Osteoblast (primary cell): ENCODE measurements around the gene ENTPD2. TPM values are rescaled to one million over a fixed set of nuclear protein-coding genes. Genes with fewer than 3 reads are reported as not detected.
A peak's percentile ranks its signal among the peaks of the same experiment; 100 is the strongest.

ENCODE experiments used
- DNase-seq: peaks from one replicate; pipeline ENCODE4 v3.0.0; 2011; ENCODE audit warnings: low spot score, mixed read lengths; ENCODE audit not compliant: insufficient read length; ENCODE audit errors: missing footprints
- H2AFZ ChIP-seq: 2 replicates; pipeline ENCODE4 v1.6.0; 2011; ENCODE audit warnings: mild to moderate bottlenecking, low read length
- H3K27ac ChIP-seq: 2 replicates; pipeline ENCODE4 v1.5.1; 2011; ENCODE audit warnings: mild to moderate bottlenecking, low read depth, low read length, moderate library complexity
- H3K27me3 ChIP-seq: 2 replicates; pipeline ENCODE4 v1.6.0; 2012; ENCODE audit warnings: mild to moderate bottlenecking, control low read depth, inconsistent platforms, low read length, moderate library complexity; ENCODE audit not compliant: insufficient read depth
- H3K36me3 ChIP-seq: 2 replicates; pipeline ENCODE4 v1.5.1; 2011; ENCODE audit warnings: mild to moderate bottlenecking, low read length, control low read depth, moderate library complexity; ENCODE audit not compliant: insufficient read depth
- H3K4me1 ChIP-seq: 2 replicates; pipeline ENCODE4 v1.5.1; 2011; ENCODE audit warnings: mild to moderate bottlenecking, low read length, control low read depth, moderate library complexity; ENCODE audit not compliant: insufficient read depth
- H3K4me2 ChIP-seq: 2 replicates; pipeline ENCODE4 v1.6.0; 2011; ENCODE audit warnings: mild to moderate bottlenecking, low read length; ENCODE audit not compliant: insufficient read depth
- H3K4me3 ChIP-seq: fragments of 200-600 bp; sonication (generic); 3 replicates; pipeline ENCODE4 v1.5.1; 2012; ENCODE audit warnings: mild to moderate bottlenecking, low read length, inconsistent platforms; ENCODE audit not compliant: insufficient read depth
- H3K79me2 ChIP-seq: 2 replicates; pipeline ENCODE4 v1.6.0; 2012; ENCODE audit warnings: mild to moderate bottlenecking, low read length, control low read depth, inconsistent platforms; ENCODE audit not compliant: insufficient read depth
- H3K9me3 ChIP-seq: 2 replicates; pipeline ENCODE4 v1.5.1; 2011; ENCODE audit warnings: low read depth, low read length, control low read depth
- H4K20me1 ChIP-seq: 2 replicates; pipeline ENCODE4 v1.6.0; 2012; ENCODE audit warnings: mild to moderate bottlenecking, low read length, control low read depth; ENCODE audit not compliant: insufficient read depth
- total RNA-seq: library from RNA; depleted of rRNA; stranded (reverse); fragments of >200 nt; gene quantifications from 2 replicates; pipeline ENCODE4 v1.2.3, GENCODE V29; 2012
- TF ChIP-seq, protein P1 (sequence below): IDR thresholded peaks from 2 replicates; pipeline ENCODE4 v1.5.1; 2011; ENCODE audit warnings: mild to moderate bottlenecking, low read depth, low read length, moderate library complexity; ENCODE audit errors: extremely low read depth

ENTPD2 gene
- total RNA-seq, 1 donor: not detected

DNA sequence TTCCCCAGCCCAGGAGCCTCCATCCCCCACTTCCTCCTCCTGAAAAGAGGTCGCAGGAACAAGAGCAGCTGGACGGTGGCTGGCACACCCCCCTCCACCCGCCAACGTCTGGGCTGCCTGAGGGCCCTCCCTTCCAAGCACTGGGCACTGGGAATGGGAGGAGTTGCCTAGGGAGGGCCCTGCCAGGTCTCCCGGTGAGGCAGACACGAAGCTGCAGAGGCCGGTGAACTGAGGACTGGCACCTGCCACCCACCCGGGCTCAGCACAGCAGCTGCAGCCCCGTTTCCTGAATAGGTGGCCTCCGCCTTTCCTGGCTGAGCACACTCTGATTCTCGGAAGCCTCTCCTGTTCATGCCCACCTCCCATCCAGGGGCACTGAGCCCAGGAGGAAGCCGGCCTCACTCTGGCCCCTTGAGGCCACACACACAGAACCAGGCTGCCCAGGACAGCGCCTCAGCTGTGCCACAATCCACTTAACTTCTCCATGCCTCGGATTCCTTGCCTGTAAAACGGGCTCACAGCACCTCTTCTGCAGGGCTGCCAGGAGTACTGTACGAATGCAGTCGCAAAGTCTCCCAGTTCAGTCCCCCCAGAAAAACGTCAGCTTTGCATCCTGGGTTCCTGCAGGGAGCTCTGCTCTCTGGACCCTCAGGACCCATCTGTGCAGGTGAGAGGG is 9.2 kb downstream of the ENTPD2 start:
- H3K4me1 ChIP-seq: peaks cover 15% of the 10 kb centered on the region
- no peak overlapping the region for H2AFZ ChIP-seq
- H3K79me2 ChIP-seq: peaks cover 30% of the 10 kb centered on the region
- H3K4me3 ChIP-seq: peak overlapping the region; percentile 83
- DNase-seq: peak; percentile 97
- H3K27me3 ChIP-seq: peaks cover 23% of the 10 kb centered on the region
- H3K4me2 ChIP-seq: peak overlapping the region; percentile 83
- H3K9me3 ChIP-seq: no peaks in the 10 kb centered on the region
- H3K27ac ChIP-seq: no peak overlapping the region
- no peaks in the 10 kb centered on the region for H3K36me3 ChIP-seq
- H4K20me1 ChIP-seq: peaks cover 36% of the 10 kb centered on the region
- TF ChIP-seq, protein P1, sequence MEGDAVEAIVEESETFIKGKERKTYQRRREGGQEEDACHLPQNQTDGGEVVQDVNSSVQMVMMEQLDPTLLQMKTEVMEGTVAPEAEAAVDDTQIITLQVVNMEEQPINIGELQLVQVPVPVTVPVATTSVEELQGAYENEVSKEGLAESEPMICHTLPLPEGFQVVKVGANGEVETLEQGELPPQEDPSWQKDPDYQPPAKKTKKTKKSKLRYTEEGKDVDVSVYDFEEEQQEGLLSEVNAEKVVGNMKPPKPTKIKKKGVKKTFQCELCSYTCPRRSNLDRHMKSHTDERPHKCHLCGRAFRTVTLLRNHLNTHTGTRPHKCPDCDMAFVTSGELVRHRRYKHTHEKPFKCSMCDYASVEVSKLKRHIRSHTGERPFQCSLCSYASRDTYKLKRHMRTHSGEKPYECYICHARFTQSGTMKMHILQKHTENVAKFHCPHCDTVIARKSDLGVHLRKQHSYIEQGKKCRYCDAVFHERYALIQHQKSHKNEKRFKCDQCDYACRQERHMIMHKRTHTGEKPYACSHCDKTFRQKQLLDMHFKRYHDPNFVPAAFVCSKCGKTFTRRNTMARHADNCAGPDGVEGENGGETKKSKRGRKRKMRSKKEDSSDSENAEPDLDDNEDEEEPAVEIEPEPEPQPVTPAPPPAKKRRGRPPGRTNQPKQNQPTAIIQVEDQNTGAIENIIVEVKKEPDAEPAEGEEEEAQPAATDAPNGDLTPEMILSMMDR: no peak

DNA sequence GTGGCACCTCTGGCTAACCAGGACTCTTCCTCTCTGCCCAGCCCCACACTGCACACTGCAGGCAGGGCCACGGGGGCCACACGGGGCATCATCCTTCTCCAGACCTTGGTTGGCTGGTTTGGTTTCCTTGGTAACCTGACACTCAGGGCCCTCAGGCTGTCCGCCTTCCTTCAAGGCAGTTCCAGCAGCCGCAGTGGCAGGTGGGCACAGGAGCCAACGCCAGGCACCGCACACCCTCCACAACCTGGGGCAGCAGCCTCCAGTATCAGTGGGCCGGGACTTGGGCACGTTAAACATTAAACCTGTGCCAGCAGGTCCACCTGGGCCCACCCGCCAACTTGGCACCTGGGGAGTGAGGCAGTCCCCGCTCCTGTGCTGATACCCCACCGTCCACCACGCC is 9.8 kb downstream of the ENTPD2 start:
- Histone ChIP-seq H3K27ac (no peak overlapping the region), H3K27me3 (peaks cover 17% of the 10 kb centered on the region), H3K79me2 (peaks cover 30% of the 10 kb centered on the region), H3K4me3 (no peak overlapping the region), H4K20me1 (peaks cover 31% of the 10 kb centered on the region), H2AFZ (no peak overlapping the region), H3K9me3 (no peaks in the 10 kb centered on the region), H3K4me2 (no peak overlapping the region), H3K4me1 (peaks cover 15% of the 10 kb centered on the region), H3K36me3 (peaks cover 4% of the 10 kb centered on the region)
- TF ChIP-seq, protein P1: no peak
- no peak for DNase-seq

DNA sequence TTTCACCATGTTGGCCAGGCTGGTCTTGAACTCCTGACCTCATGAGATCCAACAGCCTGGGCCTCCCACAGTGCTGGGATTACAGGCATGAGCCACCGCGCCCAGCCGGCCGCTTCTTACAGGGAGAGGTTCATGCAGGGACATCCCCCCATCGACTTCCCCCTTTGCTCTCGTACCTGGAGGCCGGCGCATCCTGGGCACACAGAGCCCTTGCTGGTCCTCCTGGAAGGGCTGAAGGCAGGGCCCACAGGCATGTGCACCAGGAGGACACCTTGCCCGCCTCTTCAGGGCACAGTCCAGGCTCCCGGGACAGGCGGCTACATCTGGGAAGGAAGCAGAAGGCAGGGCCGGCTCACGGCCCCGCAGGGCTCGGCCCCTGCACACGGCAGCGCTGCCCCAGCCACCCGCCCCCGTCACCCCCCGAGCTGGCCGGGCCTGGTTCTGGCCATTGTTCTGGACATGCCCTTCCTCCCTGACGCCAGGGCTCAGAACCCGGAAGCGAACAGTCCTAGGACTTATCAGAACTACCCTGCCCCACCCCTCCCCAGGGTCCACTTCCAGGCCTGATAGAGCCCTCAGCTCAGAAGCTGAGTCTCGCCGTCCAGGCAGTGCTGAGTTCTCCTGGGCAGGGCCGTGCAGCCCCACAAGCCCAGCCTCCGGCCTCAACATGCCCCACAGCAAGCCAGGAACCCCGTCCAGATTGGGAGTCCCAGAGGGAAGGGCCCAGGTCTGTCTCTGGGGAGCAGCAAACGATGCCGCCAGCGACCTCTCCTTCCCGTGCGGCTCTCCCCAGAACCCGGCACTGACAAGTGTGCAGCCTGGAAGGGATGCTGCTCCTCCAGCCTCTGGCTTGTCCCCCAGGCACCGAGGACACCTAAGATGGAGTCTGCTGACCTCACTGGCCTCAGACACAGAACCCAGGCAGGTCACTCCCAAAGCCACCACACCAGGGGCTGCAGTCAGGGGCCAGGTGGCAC is 10.8 kb downstream of the ENTPD2 start:
- TF ChIP-seq, protein P1: no peak
- Histone ChIP-seq H3K4me2 (no peak overlapping the region), H4K20me1 (peaks cover 34% of the 10 kb centered on the region), H3K9me3 (no peaks in the 10 kb centered on the region), H3K36me3 (peaks cover 5% of the 10 kb centered on the region), H3K27me3 (peaks cover 13% of the 10 kb centered on the region), H2AFZ (no peak overlapping the region), H3K27ac (no peak overlapping the region), H3K79me2 (peaks cover 30% of the 10 kb centered on the region), H3K4me1 (peaks cover 15% of the 10 kb centered on the region), H3K4me3 (no peak overlapping the region)
- no peak for DNase-seq

DNA sequence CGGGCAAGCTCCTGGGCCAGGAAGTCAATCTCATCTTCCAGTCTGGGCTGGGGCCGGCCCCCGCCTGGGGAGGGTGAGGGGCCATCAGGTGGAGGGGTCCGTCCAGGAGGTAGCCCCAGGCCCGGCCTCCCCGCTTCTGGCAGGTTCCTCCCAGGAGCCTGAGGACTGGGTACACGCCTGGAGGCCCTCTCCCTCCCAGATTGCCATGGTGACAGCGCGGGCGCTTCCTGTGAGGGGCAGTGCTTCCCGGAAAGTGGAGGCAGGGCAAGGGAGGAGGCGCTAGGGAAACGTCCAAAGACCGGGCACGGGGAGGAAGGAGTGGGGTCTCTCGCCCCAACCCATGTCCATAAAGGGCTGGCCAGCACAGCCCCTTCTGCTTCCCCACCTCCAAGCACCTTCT is 12.7 kb downstream of the ENTPD2 start:
- H3K4me3 ChIP-seq: no peak overlapping the region
- no peaks in the 10 kb centered on the region for H3K27me3 ChIP-seq
- no peak overlapping the region for H2AFZ ChIP-seq
- TF ChIP-seq, protein P1: no peak
- peaks cover 30% of the 10 kb centered on the region for H3K79me2 ChIP-seq
- no peak overlapping the region for H3K4me2 ChIP-seq
- H3K36me3 ChIP-seq: peaks cover 5% of the 10 kb centered on the region
- peaks cover 10% of the 10 kb centered on the region for H3K4me1 ChIP-seq
- H3K27ac ChIP-seq: no peak overlapping the region
- no peak for DNase-seq
- no peaks in the 10 kb centered on the region for H3K9me3 ChIP-seq
- peaks cover 25% of the 10 kb centered on the region for H4K20me1 ChIP-seq
